Endodermal cell (in vitro differentiated cells): ENCODE data around the gene ADARB1. TPM values are rescaled to one million over a fixed set of nuclear protein-coding genes. Genes with fewer than 3 reads are reported as not detected.

ENCODE experiments used
- DNase-seq: peaks from one replicate; pipeline ENCODE4 v3.0.0-alpha.2; 2017
- H3K27ac ChIP-seq: 2 replicates; pipeline ENCODE4 v1.5.1; 2013; ENCODE audit warnings: mild to moderate bottlenecking, low read depth, low read length, moderate library complexity
- H3K27me3 ChIP-seq: 2 replicates; pipeline ENCODE4 v1.6.1; 2013; ENCODE audit warnings: mild to moderate bottlenecking, low read length, moderate library complexity; ENCODE audit not compliant: insufficient read depth, control insufficient read depth, poor library complexity, severe bottlenecking
- H3K36me3 ChIP-seq: 2 replicates; pipeline ENCODE4 v1.7.0; 2013; ENCODE audit warnings: mild to moderate bottlenecking, low read length, moderate library complexity; ENCODE audit not compliant: control insufficient read depth, insufficient read depth
- H3K4me1 ChIP-seq: one replicate; pipeline ENCODE4 v1.7.0; 2013; ENCODE audit warnings: low read length; ENCODE audit not compliant: control insufficient read depth, insufficient read depth
- H3K4me3 ChIP-seq: 2 replicates; pipeline ENCODE4 v1.5.1; 2013; ENCODE audit warnings: mild to moderate bottlenecking, low read length, moderate library complexity
- H3K9ac ChIP-seq: 2 replicates; pipeline ENCODE4 v1.6.1; 2013; ENCODE audit warnings: mild to moderate bottlenecking, low read length, moderate library complexity; ENCODE audit not compliant: poor library complexity, severe bottlenecking; ENCODE audit errors: extremely low read depth
- H3K9me3 ChIP-seq: 2 replicates; pipeline ENCODE4 v1.6.1; 2013; ENCODE audit warnings: mild to moderate bottlenecking, low read length, moderate library complexity; ENCODE audit not compliant: control insufficient read depth
- H3K27ac Mint-ChIP-seq: 2 replicates; pipeline ENCODE4 v1.8.0; 2020; ENCODE audit warnings: mixed read lengths
- H3K27me3 Mint-ChIP-seq: 2 replicates; pipeline ENCODE4 v1.8.0; 2021; ENCODE audit warnings: mild to moderate bottlenecking, mixed read lengths; ENCODE audit not compliant: insufficient read depth
- H3K36me3 Mint-ChIP-seq: 2 replicates; pipeline ENCODE4 v1.8.0; 2020; ENCODE audit warnings: low read depth, mixed read lengths
- H3K4me1 Mint-ChIP-seq: 2 replicates; pipeline ENCODE4 v1.8.0; 2020; ENCODE audit warnings: mixed read lengths
- H3K4me3 Mint-ChIP-seq: 2 replicates; pipeline ENCODE4 v1.8.0; 2020; ENCODE audit warnings: mild to moderate bottlenecking, moderate library complexity, mixed read lengths
- H3K9me3 Mint-ChIP-seq: 2 replicates; pipeline ENCODE4 v1.8.0; 2020; ENCODE audit warnings: mild to moderate bottlenecking, mixed read lengths
- CTCF ChIP-seq: fragments of 200-600 bp; sonication (generic); conservative IDR thresholded peaks from 2 replicates; pipeline ENCODE4 v1.5.0; 2021; ENCODE audit warnings: antibody characterized with exemption, mild to moderate bottlenecking
- WGBS, 2 experiments: methylation state at CpG; one replicate each; pipeline versions ENCODE4 v1.1.5 to v1.1.7; 2013; ENCODE audit warnings: missing lambda C conversion rate in 2 of 2, mixed read lengths in 1 of 2; ENCODE audit not compliant: insufficient coverage in 1 of 2, insufficient read length in 1 of 2; 5-methylcytosine and 5-hydroxymethylcytosine counted together
- total RNA-seq, 2 donors: library from RNA; stranded (reverse); fragmentation: NEBNext Ultra II Directional in 1 of 2; extraction: Animal tissue kit (Norgen Biotek cat#: 25700) in 1 of 2; gene quantifications; 2 replicates in 1 of 2; 3 replicates in 1 of 2; pipeline ENCODE4 v1.2.1, GENCODE V29; 2021

ADARB1 gene
- total RNA-seq, 2 donors from 2014 or later, result 11.5 to 20.1 TPM

- H3K4me1 ChIP-seq, result peaks cover 4% of the 10 kb centered on the region
These were observed 2.3 kb upstream of the ADARB1 start for GRCh38 chr21:45071874-45072737.

GRCh38 chr21:45072738-45073300 is 1.6 kb upstream of the ADARB1 start:
- no peaks in the 10 kb centered on the region for H3K9me3 Mint-ChIP-seq
- peaks cover 13% of the 10 kb centered on the region for H3K27me3 Mint-ChIP-seq
- peaks cover 15% of the 10 kb centered on the region for H3K27me3 ChIP-seq
- no peak overlapping the region for H3K27ac ChIP-seq
- no peak overlapping the region for H3K27ac Mint-ChIP-seq
- peaks cover 14% of the 10 kb centered on the region for H3K4me1 Mint-ChIP-seq
- DNase-seq, result peak; percentile 75
- no peak for TF ChIP-seq CTCF
- no peak overlapping the region for H3K4me3 ChIP-seq
- H3K4me3 Mint-ChIP-seq, result peak overlapping the region; percentile 68
- 91 to 93% methylated on average over 19 to 29 of the region's 29 CpGs for WGBS, 2 experiments
- no peaks in the 10 kb centered on the region for H3K36me3 ChIP-seq
- no peaks in the 10 kb centered on the region for H3K9me3 ChIP-seq
- H3K9ac ChIP-seq, result no peak overlapping the region
- H3K36me3 Mint-ChIP-seq, result no peaks in the 10 kb centered on the region
- peaks cover 4% of the 10 kb centered on the region for H3K4me1 ChIP-seq

More at GRCh38 chr21:45071874-45072737, 2.3 kb upstream of the ADARB1 start:
- peaks cover 15% of the 10 kb centered on the region for H3K27me3 ChIP-seq
- no peaks in the 10 kb centered on the region for H3K36me3 Mint-ChIP-seq
- H3K4me3 ChIP-seq, result no peak overlapping the region
- peaks cover 13% of the 10 kb centered on the region for H3K27me3 Mint-ChIP-seq
- TF ChIP-seq CTCF, result no peak
- no peak overlapping the region for H3K9ac ChIP-seq
- H3K9me3 ChIP-seq, result no peaks in the 10 kb centered on the region
- H3K4me1 Mint-ChIP-seq, result peaks cover 14% of the 10 kb centered on the region
- no peaks in the 10 kb centered on the region for H3K36me3 ChIP-seq
- H3K27ac ChIP-seq, result no peak overlapping the region
- no peak overlapping the region for H3K4me3 Mint-ChIP-seq
- H3K27ac Mint-ChIP-seq, result no peak overlapping the region
- 92 to 95% methylated on average over 21 to 32 of the region's 32 CpGs for WGBS, 2 experiments
- DNase-seq, result no peak
- H3K9me3 Mint-ChIP-seq, result no peaks in the 10 kb centered on the region

GRCh38 chr21:45073301-45074047 is 906 bp upstream of the ADARB1 start:
- H3K36me3 ChIP-seq, result no peaks in the 10 kb centered on the region
- H3K4me1 ChIP-seq, result peaks cover 4% of the 10 kb centered on the region
- Mint-ChIP-seq H3K27ac (peak overlapping the region; percentile 85), H3K36me3 (no peaks in the 10 kb centered on the region), H3K4me1 (peaks cover 14% of the 10 kb centered on the region), H3K27me3 (peaks cover 13% of the 10 kb centered on the region), H3K4me3 (peak overlapping the region; percentile 68), H3K9me3 (no peaks in the 10 kb centered on the region)
- H3K4me3 ChIP-seq, result peak overlapping the region; percentile 78
- peaks cover 15% of the 10 kb centered on the region for H3K27me3 ChIP-seq
- 31 to 85% methylated on average over 6 to 39 of the region's 42 CpGs for WGBS, 2 experiments
- no peak overlapping the region for H3K27ac ChIP-seq
- no peak for TF ChIP-seq CTCF
- no peaks in the 10 kb centered on the region for H3K9me3 ChIP-seq
- no peak overlapping the region for H3K9ac ChIP-seq
- peak; percentile 78 for DNase-seq
